K562 (cell line): ENCODE results near the gene HIVEP3.

Source experiments
- ATF4 ChIP-seq: fragments of 450-650 bp; formaldehyde crosslinking; IDR thresholded peaks from 2 replicates; pipeline ENCODE4 v1.4.0; 2022; ENCODE audit warnings: mild to moderate bottlenecking, moderate library complexity
- CHD4 ChIP-seq: fragments of 200-600 bp; sonication (generic); IDR thresholded peaks from 3 replicates; pipeline ENCODE4 v1.6.1; 2012; ENCODE audit warnings: low read depth, mild to moderate bottlenecking, mixed read lengths, low read length, inconsistent platforms; ENCODE audit not compliant: insufficient read depth, insufficient replicate concordance, poor library complexity, severe bottlenecking
- CTCF ChIP-seq, 3 experiments: IDR thresholded peaks in 2 of 3; conservative IDR thresholded peaks in 1 of 3; 2 replicates each; pipeline ENCODE4 v1.5.1; 2011 to 2012; ENCODE audit warnings: low read length in 3 of 3, mild to moderate bottlenecking in 3 of 3, control low read depth in 2 of 3, improper control_type of control experiment in 1 of 3, inconsistent platforms in 1 of 3, low read depth in 1 of 3, mixed read lengths in 1 of 3, moderate library complexity in 1 of 3; ENCODE audit not compliant: insufficient read depth in 2 of 3
- HCFC1 ChIP-seq: IDR thresholded peaks from 2 replicates; pipeline ENCODE4 v1.6.1; 2012; ENCODE audit warnings: low read depth, low read length, improper control_type of control experiment
- MXI1 ChIP-seq: IDR thresholded peaks from 2 replicates; pipeline ENCODE4 v1.6.1; 2011; ENCODE audit warnings: low read depth, mild to moderate bottlenecking, improper control_type of control experiment, low read length
- NR1H2 ChIP-seq: sonication (generic); formaldehyde crosslinking; IDR thresholded peaks from 2 replicates; pipeline ENCODE4 v1.4.0; 2020; ENCODE audit warnings: mild to moderate bottlenecking, missing genetic modification reagents
- REST ChIP-seq, 2 experiments: fragments of 450-650 bp; formaldehyde crosslinking in 1 of 2; IDR thresholded peaks; 2 replicates each; pipeline versions ENCODE4 v1.4.0 to v1.6.1; 2014 to 2020; ENCODE audit warnings: mild to moderate bottlenecking in 2 of 2, borderline replicate concordance in 1 of 2, low read depth in 1 of 2
- SMARCA4 ChIP-seq: fragments of 450-650 bp; IDR thresholded peaks from 2 replicates; pipeline ENCODE4 v1.6.1; 2016
- ZBTB26 ChIP-seq: fragments of 450-650 bp; formaldehyde crosslinking; IDR thresholded peaks from 2 replicates; pipeline ENCODE4 v1.4.0; 2022; ENCODE audit warnings: missing genetic modification characterization
- ZNF384 ChIP-seq: IDR thresholded peaks from 2 replicates; pipeline ENCODE4 v1.6.1; 2012; ENCODE audit warnings: low read depth, low read length, improper control_type of control experiment

DNA sequence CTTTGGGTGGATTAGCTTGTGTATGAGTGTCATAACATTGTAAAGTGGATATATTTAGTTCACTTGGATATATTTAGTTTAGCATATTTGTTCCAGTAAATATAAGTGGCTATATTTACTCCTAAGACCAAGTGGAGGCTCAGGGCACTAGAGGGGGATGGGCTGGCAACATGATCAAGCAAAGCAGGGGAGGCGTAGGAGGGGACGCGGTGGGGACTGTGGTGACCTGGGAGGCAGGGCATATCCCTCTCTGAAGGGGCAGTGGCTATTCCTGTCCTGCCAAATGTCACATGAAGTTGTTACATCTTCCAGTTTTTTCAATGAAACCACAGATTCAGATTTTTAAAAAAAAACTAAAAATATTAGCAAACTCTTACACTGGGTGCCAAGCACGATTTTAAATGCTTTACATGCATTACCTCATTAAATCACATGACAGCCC is 382.3 kb downstream of the HIVEP3 start:
- TF ChIP-seq MXI1 = no peak
- TF ChIP-seq ZBTB26 (CRISPR knock-in tag) = no peak
- no peak for TF ChIP-seq CTCF (IDR thresholded peaks at IDR 0.05 in 2 of 3, conservative IDR thresholded peaks at IDR 0.05 in 1 of 3; ENCODE audit: insufficient read depth in 2 of 3, low read depth in 1 of 3, low read length in 3 of 3)
- TF ChIP-seq REST (IDR thresholded peaks at IDR 0.05; ENCODE audit: borderline replicate concordance) = no peak
- TF ChIP-seq REST (CRISPR knock-in tag; IDR thresholded peaks at IDR 0.05; ENCODE audit: low read depth) = no peak
- no peak for TF ChIP-seq HCFC1
- TF ChIP-seq ATF4 (CRISPR knock-in tag) = no peak
- no peak for TF ChIP-seq NR1H2
- no peak for TF ChIP-seq ZNF384
- no peak for TF ChIP-seq CHD4
- TF ChIP-seq SMARCA4 = no peak
